LNCaP clone FGC (cell line): ENCODE results near the gene AGMO.

ENCODE experiments used
- DNase-seq: peaks from one replicate; pipeline ENCODE4 v3.0.0-alpha.2; 2011; ENCODE audit warnings: low read depth
- H3K4me3 ChIP-seq: 2 replicates; pipeline ENCODE4 v1.5.1; 2011; ENCODE audit warnings: mild to moderate bottlenecking, low read depth, low read length, control low read depth
- CTCF ChIP-seq: IDR thresholded peaks from 2 replicates; pipeline ENCODE4 v1.5.1; 2012; ENCODE audit warnings: mild to moderate bottlenecking; ENCODE audit not compliant: control insufficient read depth, insufficient read depth; ENCODE audit errors: extremely low read depth

Gene AGMO

DNA sequence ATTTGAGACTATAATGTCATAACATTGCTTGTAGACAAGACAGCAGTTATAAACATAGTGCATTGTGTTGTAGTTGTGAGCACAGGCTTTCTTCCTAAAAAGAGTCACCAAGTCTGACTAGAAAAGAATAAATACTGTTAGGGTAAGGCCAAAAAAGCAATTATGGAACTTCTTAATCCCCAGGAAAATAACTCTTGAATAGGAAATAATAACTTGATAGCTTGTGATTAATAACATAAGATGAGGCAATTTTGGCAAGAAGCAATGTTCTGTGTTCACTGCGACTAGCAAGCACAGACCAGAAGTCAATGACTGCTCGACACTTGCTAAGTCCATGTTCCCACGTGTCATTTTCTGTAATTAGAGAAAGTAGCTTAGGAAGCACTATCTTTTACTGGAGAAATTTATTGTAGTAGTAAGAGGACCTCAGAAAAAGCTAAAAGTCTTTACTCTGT lies 97.1 kb downstream of the AGMO start:
- TF ChIP-seq CTCF = no peak
- DNase-seq = no peak
- H3K4me3 ChIP-seq = no peak overlapping the region

DNA sequence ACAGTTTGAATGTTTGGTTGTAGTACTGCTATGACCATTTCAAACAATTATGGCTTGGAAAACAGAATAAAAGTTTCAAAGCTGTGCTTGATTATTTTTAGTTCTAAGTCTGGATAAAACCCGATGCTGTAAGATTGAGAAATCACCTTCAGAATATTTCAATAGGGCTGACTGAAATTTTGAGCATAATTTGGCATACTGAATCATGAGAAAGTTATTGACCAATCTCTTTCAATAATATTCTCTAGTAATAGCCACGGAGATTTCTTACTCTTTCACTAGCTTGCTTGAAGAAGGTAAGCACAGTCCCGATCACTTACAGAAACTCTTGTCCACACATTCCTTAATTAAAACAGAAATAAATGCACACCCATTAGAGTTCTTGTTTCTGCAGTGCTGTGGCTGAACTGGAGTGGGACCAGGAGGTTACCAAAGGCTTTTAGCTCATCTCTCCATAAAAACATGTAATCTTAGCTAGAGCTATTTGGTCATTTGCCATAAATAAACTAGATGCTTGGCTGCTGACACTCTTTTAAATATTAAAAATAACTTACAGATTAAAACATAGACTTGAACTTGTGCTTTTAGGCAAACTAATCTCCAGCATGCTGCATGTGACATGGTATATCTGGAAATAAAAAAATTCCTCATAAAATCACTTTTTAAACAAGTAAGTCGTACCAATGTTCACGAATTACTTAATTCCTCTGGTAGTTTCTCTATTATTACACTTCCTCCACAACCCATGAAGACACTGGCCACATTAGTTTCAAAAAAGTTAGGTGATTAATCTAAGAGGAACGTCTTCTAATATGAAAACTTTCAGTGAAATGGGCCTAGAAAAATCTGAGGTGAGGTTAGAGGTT lies 97.8 kb downstream of the AGMO start:
- DNase-seq = no peak
- TF ChIP-seq CTCF = no peak
- H3K4me3 ChIP-seq = no peak overlapping the region

DNA sequence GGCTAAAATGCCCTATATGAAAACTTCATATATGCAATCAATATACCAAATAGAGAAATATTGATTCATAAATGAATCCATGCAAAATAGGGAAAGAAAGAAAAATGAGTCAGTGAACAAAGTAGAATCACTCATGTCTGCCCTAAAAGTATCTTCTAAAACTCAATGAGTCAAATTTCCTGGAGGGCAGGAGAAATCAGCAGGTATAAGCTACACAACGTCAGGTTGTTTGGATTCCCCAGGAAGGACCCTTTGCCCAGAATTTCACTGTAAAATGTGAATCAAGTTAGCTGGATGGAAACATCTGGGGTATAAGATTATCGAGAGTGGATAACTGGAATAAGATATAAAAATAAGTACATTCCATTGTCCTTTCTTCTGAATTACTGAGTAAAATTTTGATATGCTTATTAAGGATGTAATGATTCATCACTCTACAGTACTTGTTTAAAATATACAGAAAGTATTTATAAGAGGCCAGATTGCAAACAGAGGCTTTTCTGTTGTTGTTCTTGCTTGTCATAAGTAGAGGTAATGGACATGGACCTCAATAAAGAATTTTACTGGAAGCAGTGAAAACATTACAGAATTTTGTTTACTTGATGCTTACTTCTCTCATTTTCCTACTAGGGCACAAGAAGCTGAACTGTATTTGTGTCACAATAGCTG lies 99.0 kb downstream of the AGMO start:
- no peak overlapping the region for H3K4me3 ChIP-seq
- TF ChIP-seq CTCF = no peak
- no peak for DNase-seq

DNA sequence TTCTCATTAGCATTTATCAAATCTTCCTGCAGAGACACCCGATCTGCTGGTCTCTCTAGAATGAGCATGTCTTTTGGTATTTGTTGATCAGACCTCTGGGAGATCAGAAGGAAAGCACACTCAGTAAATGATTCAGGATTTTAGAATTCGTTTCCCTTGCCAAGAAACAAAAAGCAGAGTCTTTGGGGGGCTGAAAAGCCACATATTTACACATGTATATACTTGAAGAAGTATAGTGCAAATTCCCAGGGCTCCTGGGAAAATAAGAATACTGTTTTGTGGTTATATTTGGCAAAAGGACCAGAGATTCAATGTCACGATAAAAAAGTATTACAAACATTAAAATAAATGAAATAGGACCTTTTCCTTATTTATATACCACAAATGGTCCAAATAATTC lies 100.2 kb downstream of the AGMO start:
- no peak for DNase-seq
- no peak for TF ChIP-seq CTCF

GRCh38 chr7:15459018-15459615 lies 102.7 kb downstream of the AGMO start:
- TF ChIP-seq CTCF = no peak
- no peak overlapping the region for H3K4me3 ChIP-seq
- DNase-seq = no peak

More for the DNA sequence above, 100.2 kb downstream of the AGMO start:
- no peak overlapping the region for H3K4me3 ChIP-seq

GRCh38 chr7:15457990-15458955 lies 103.5 kb downstream of the AGMO start:
- no peak for TF ChIP-seq CTCF
- no peak for DNase-seq
- no peak overlapping the region for H3K4me3 ChIP-seq
